CD4-positive, alpha-beta T cell (primary cell): ENCODE data around the gene OR8D4. TPM values are rescaled to one million over a fixed set of nuclear protein-coding genes. Genes with fewer than 3 reads are reported as not detected.
"Not testable (repeated sequence)": the region's sequence is repeated elsewhere in the genome, so short reads cannot be mapped to it uniquely, and the experiment has no call there.

Experiments used
- ATAC-seq: fragments of 200-7000 bp; cut with Tn5 transposase; one replicate; pipeline ENCODE4 v1.10.0; 2022; ENCODE audit warnings: mild to moderate bottlenecking; ENCODE audit not compliant: poor library complexity
- CTCF ChIA-PET: fragments of 350-600 bp; sonication (Branson Sonifier 250); formaldehyde crosslinking; loops from one replicate; lab custom pipeline; 2021; ENCODE audit warnings: antibody characterized with exemption, inconsistent platforms; lab: Charles Lee
- POLR2A ChIA-PET: fragments of 350-600 bp; sonication (Branson Sonifier 250); formaldehyde crosslinking; loops from one replicate; lab custom pipeline; 2021; ENCODE audit warnings: antibody characterized with exemption, inconsistent platforms; lab: Charles Lee
- DNase-seq, 14 experiments: peaks; one replicate each; pipeline ENCODE4 v3.0.0-alpha.2; 2013 to 2020; ENCODE audit warnings: mixed read lengths in 2 of 14
- H3K27ac ChIP-seq, 2 donors: one replicate each; pipeline versions ENCODE4 v1.5.1 to v1.7.0; 2013; ENCODE audit warnings: low read length in 2 of 2, low read depth in 1 of 2, mild to moderate bottlenecking in 1 of 2
- H3K27me3 ChIP-seq, 2 experiments: 1 replicate in 1 of 2; 2 replicates in 1 of 2; pipeline versions ENCODE4 v1.6.1 to v1.7.0; 2013; ENCODE audit warnings: low read length in 2 of 2, control low read depth in 1 of 2, mild to moderate bottlenecking in 1 of 2, moderate library complexity in 1 of 2; ENCODE audit not compliant: insufficient read depth in 2 of 2, control insufficient read depth in 1 of 2
- H3K36me3 ChIP-seq: one replicate; pipeline ENCODE4 v1.6.1; 2013; ENCODE audit warnings: low read length, control low read depth; ENCODE audit not compliant: insufficient read depth
- H3K4me1 ChIP-seq: one replicate; pipeline ENCODE4 v1.6.1; 2013; ENCODE audit warnings: low read length, control low read depth; ENCODE audit not compliant: insufficient read depth
- H3K4me3 ChIP-seq: one replicate; pipeline ENCODE4 v1.5.1; 2013; ENCODE audit warnings: mild to moderate bottlenecking, low read length, moderate library complexity
- H3K9me3 ChIP-seq, 2 experiments: 1 replicate in 1 of 2; 2 replicates in 1 of 2; pipeline versions ENCODE4 v1.6.1 to v1.7.0; 2013; ENCODE audit warnings: low read length in 2 of 2, mild to moderate bottlenecking in 2 of 2, control low read depth in 1 of 2, moderate library complexity in 1 of 2; ENCODE audit not compliant: control insufficient read depth in 1 of 2, insufficient read depth in 1 of 2
- H3K27ac Mint-ChIP-seq: one replicate; pipeline ENCODE4 v1.8.0; 2020; ENCODE audit warnings: mixed read lengths
- H3K27me3 Mint-ChIP-seq: one replicate; pipeline ENCODE4 v1.8.0; 2021; ENCODE audit warnings: mixed read lengths
- H3K36me3 Mint-ChIP-seq: one replicate; pipeline ENCODE4 v1.8.0; 2021; ENCODE audit warnings: low read depth, mixed read lengths
- H3K4me1 Mint-ChIP-seq: one replicate; pipeline ENCODE4 v1.8.0; 2021; ENCODE audit warnings: low read depth, mixed read lengths
- H3K4me3 Mint-ChIP-seq: one replicate; pipeline ENCODE4 v1.8.0; 2020; ENCODE audit warnings: mild to moderate bottlenecking, mixed read lengths
- H3K9me3 Mint-ChIP-seq: one replicate; pipeline ENCODE4 v1.8.0; 2020; ENCODE audit warnings: mixed read lengths
- intact Hi-C, 2 experiments: fragments of 100-400 bp; cut with DNase I in 1 of 2; cut with micrococcal nuclease in 1 of 2; formaldehyde crosslinking; loops; one replicate each; pipeline versions ENCODE4 v1.15.1 to v1.9.0; 2023 to 2025; cut with DNase I, micrococcal nuclease
- total RNA-seq, 174 experiments: library from RNA in 2 of 174; stranded (reverse) in 2 of 174; gene quantifications; one replicate each; pipeline ENCODE4 v1.2.3 and lab custom pipeline; 2021 to 2026
- TF ChIP-seq, protein P1 (sequence below): fragments of 200-600 bp; IDR thresholded peaks from one replicate; pipeline ENCODE4 v1.8.0; 2022; ENCODE audit warnings: antibody characterized with exemption, mild to moderate bottlenecking

The OR8D4 gene
- total RNA-seq, 2 experiments from 2014 or later: not detected

GRCh38 chr11:123856444-123856843 is 45.5 kb upstream of the OR8D4 start:
- TF ChIP-seq, protein P1, sequence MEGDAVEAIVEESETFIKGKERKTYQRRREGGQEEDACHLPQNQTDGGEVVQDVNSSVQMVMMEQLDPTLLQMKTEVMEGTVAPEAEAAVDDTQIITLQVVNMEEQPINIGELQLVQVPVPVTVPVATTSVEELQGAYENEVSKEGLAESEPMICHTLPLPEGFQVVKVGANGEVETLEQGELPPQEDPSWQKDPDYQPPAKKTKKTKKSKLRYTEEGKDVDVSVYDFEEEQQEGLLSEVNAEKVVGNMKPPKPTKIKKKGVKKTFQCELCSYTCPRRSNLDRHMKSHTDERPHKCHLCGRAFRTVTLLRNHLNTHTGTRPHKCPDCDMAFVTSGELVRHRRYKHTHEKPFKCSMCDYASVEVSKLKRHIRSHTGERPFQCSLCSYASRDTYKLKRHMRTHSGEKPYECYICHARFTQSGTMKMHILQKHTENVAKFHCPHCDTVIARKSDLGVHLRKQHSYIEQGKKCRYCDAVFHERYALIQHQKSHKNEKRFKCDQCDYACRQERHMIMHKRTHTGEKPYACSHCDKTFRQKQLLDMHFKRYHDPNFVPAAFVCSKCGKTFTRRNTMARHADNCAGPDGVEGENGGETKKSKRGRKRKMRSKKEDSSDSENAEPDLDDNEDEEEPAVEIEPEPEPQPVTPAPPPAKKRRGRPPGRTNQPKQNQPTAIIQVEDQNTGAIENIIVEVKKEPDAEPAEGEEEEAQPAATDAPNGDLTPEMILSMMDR: no peak
- POLR2A ChIA-PET: no interaction called here
- no peak overlapping the region for H3K27ac Mint-ChIP-seq
- H3K4me3 Mint-ChIP-seq: no peak overlapping the region
- H3K4me1 Mint-ChIP-seq: no peaks in the 10 kb centered on the region
- no peak for ATAC-seq
- peaks cover 0 to 3% of the 10 kb centered on the region in 2 experiments for H3K9me3 ChIP-seq
- H3K27ac ChIP-seq: no peak overlapping the region
- CTCF ChIA-PET: no interaction called here
- H3K36me3 ChIP-seq: no peaks in the 10 kb centered on the region
- no peaks in the 10 kb centered on the region for H3K36me3 Mint-ChIP-seq
- peaks cover 1% of the 10 kb centered on the region for H3K27me3 Mint-ChIP-seq
- no peaks in the 10 kb centered on the region for H3K9me3 Mint-ChIP-seq
- no peaks in the 10 kb centered on the region for H3K4me1 ChIP-seq
- no peak overlapping the region for H3K4me3 ChIP-seq
- H3K27me3 ChIP-seq: peaks cover 0 to 2% of the 10 kb centered on the region in 2 experiments
- intact Hi-C loops: no loop called here
- no peak for DNase-seq

DNA sequence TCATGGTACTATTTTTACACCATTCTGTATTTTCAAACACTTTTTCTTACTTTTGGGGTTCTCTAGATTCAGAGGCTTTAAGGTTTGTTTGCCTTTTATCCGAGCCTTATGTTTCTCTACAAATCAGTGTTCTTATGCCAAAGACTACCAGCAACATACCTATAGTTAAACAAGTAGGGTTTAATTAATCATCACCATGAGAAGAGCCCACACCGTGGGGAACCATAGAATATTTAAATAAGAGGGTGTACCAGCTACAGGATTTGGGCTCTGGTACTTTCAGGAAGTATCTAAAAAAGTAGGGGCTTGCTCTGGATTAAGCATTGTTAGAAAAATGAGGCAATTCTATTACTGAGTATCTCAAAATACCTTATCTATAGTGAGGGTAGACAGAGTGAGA is 42.2 kb upstream of the OR8D4 start:
- H3K36me3 ChIP-seq: no peaks in the 10 kb centered on the region
- POLR2A ChIA-PET: no interaction called here
- CTCF ChIA-PET: no interaction called here

DNA sequence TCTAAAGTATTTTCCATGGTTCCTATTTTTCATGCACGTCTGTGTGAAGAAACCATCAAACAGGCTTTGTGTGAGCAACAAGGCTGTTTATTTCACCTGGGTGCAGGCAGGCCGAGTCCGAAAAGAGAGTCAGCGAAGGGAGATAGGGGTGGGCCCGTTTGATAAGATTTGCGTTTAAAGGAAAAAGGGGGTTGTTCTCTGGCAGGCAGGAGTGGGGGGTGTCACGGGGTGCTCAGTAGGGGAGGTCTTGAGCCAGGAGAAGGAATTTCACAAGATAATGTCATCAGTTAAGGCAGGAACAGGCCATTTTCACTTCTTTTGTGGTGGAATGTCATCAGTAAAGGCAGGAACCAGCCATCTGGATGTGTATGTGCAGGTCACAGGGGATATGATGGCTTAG is 36.7 kb upstream of the OR8D4 start:
- H3K27me3 ChIP-seq, H3K9me3 Mint-ChIP-seq, H3K4me1 Mint-ChIP-seq, DNase-seq, H3K36me3 ChIP-seq, CTCF ChIA-PET, H3K4me3 ChIP-seq, H3K36me3 Mint-ChIP-seq, H3K27ac Mint-ChIP-seq, H3K27me3 Mint-ChIP-seq, H3K27ac ChIP-seq, POLR2A ChIA-PET, intact Hi-C loops, H3K4me1 ChIP-seq, H3K4me3 Mint-ChIP-seq, H3K9me3 ChIP-seq, ATAC-seq: not testable (repeated sequence)

More for the DNA sequence above, 42.2 kb upstream of the OR8D4 start:
- intact Hi-C loops: no loop called here
- Mint-ChIP-seq H3K36me3 (no peaks in the 10 kb centered on the region), H3K27ac (no peak overlapping the region), H3K27me3 (no peaks in the 10 kb centered on the region), H3K4me3 (no peak overlapping the region), H3K9me3 (no peaks in the 10 kb centered on the region), H3K4me1 (no peaks in the 10 kb centered on the region)
- Histone ChIP-seq H3K27ac (no peak overlapping the region), H3K27me3 (no peaks in the 10 kb centered on the region), H3K4me1 (no peaks in the 10 kb centered on the region), H3K4me3 (no peak overlapping the region), H3K9me3 (no peaks in the 10 kb centered on the region)
- no peak for ATAC-seq
- no peak for DNase-seq
- TF ChIP-seq, protein P1: no peak

DNA sequence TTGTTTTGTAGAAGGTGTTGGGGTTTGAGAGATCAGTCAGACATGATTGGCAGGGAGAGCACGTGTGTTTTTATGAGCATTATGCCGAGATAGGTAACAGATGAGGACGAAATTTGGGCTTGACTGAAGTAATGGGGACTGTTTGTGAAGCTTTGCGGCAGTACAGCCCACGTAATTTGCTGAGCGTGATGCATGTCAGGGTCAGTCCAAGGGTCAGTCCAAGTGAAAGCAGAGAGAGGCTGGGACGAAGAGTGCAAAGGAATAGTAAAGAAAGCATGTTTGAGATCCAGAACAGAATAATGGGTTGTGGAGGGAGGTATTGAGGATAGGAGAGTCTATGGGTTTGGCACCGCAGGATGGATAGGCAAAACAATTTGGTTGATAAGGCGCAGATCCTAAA is 34.2 kb upstream of the OR8D4 start:
- CTCF ChIA-PET, intact Hi-C loops, H3K36me3 Mint-ChIP-seq: not testable (repeated sequence)

More for the DNA sequence above, 34.2 kb upstream of the OR8D4 start:
- H3K27ac ChIP-seq, H3K9me3 Mint-ChIP-seq, ATAC-seq, DNase-seq, H3K9me3 ChIP-seq, H3K27me3 Mint-ChIP-seq, POLR2A ChIA-PET, H3K36me3 ChIP-seq, H3K4me3 ChIP-seq, H3K4me1 Mint-ChIP-seq, H3K4me1 ChIP-seq, H3K27me3 ChIP-seq, H3K27ac Mint-ChIP-seq, H3K4me3 Mint-ChIP-seq: not testable (repeated sequence)
